HG02973 (cell line): ENCODE measurements around the gene TARBP2.

Experiments
- ATAC-seq: cut with Tn5 transposase; IDR thresholded peaks from one replicate; pipeline ENCODE4 v1.9.1; 2021; ENCODE audit warnings: moderate library complexity; ENCODE audit not compliant: unreplicated experiment

Gene TARBP2

DNA sequence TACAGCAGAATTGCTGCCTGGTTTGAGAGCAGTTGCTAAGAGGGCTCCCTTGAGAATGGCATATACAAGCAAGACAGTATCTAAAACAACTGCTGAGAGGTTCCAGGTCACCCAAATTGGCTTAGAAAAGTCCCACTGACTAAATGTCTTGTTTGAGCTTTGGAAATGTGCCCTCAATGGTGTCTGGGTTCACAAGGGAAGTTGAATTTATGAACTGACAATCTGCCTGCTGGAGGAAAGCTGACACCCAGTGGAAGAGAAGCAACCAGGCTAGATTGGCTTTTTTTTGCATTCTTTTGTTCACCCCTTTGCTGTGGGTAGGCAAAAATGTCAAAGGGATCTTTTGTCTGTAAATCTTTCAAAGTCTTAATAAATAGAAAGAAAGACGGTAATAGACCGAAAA is 50.8 kb downstream of the TARBP2 start:
- no peak for ATAC-seq

- no peak for ATAC-seq
These were observed 51.6 kb downstream of the TARBP2 start for GRCh38 chr12:53552361-53553327.
